Measurements from ENCODE around the gene NCL.

NCL gene

GRCh38 chr2:231480781-231481180, 16.5 kb upstream of the NCL start:
- H3K27ac ChIP-seq (ENCODE audit: low read depth, low read length) = no peak overlapping the region
- no peak for TF ChIP-seq EZH2phosphoT487 (conservative IDR thresholded peaks at IDR 0.05; ENCODE audit: low read length)
- TF ChIP-seq, protein P1, sequence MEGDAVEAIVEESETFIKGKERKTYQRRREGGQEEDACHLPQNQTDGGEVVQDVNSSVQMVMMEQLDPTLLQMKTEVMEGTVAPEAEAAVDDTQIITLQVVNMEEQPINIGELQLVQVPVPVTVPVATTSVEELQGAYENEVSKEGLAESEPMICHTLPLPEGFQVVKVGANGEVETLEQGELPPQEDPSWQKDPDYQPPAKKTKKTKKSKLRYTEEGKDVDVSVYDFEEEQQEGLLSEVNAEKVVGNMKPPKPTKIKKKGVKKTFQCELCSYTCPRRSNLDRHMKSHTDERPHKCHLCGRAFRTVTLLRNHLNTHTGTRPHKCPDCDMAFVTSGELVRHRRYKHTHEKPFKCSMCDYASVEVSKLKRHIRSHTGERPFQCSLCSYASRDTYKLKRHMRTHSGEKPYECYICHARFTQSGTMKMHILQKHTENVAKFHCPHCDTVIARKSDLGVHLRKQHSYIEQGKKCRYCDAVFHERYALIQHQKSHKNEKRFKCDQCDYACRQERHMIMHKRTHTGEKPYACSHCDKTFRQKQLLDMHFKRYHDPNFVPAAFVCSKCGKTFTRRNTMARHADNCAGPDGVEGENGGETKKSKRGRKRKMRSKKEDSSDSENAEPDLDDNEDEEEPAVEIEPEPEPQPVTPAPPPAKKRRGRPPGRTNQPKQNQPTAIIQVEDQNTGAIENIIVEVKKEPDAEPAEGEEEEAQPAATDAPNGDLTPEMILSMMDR (IDR thresholded peaks at IDR 0.05; ENCODE audit: insufficient read depth, low read length, poor library complexity, severe bottlenecking) = no peak
- no peak overlapping the region for H3K4me3 ChIP-seq (ENCODE audit: insufficient read depth, low read length, poor library complexity, severe bottlenecking)
- H3K79me2 ChIP-seq (ENCODE audit: insufficient read depth, low read length) = no peaks in the 10 kb centered on the region
- no peak overlapping the region for H3K9ac ChIP-seq (ENCODE audit: low read length)
- H3K27me3 ChIP-seq (ENCODE audit: low read length) = no peaks in the 10 kb centered on the region
- H3K9me2 ChIP-seq (replicated peaks; ENCODE audit: insufficient read depth, low read length) = no peaks in the 10 kb centered on the region
- no peaks in the 10 kb centered on the region for H3K9me3 ChIP-seq (ENCODE audit: insufficient read depth, low read length)
- H3K36me3 ChIP-seq (ENCODE audit: low read length) = no peaks in the 10 kb centered on the region
- no peaks in the 10 kb centered on the region for H4K20me1 ChIP-seq (ENCODE audit: low read depth, low read length)
- H3K4me2 ChIP-seq (ENCODE audit: low read depth, low read length, poor library complexity, severe bottlenecking) = no peak overlapping the region
- no peak overlapping the region for H2AFZ ChIP-seq (ENCODE audit: low read depth, low read length, severe bottlenecking)
- no peaks in the 10 kb centered on the region for H3F3A ChIP-seq (ENCODE audit: insufficient read depth)

- TF ChIP-seq, protein P1 (IDR thresholded peaks at IDR 0.05; ENCODE audit: insufficient read depth, low read length, poor library complexity, severe bottlenecking) = no peak
- TF ChIP-seq EZH2phosphoT487 (conservative IDR thresholded peaks at IDR 0.05; ENCODE audit: low read length) = no peak
- no peaks in the 10 kb centered on the region for H3K27me3 ChIP-seq (ENCODE audit: low read length)
- H3F3A ChIP-seq (ENCODE audit: insufficient read depth) = no peaks in the 10 kb centered on the region
- H3K36me3 ChIP-seq (ENCODE audit: low read length) = no peaks in the 10 kb centered on the region
- no peaks in the 10 kb centered on the region for H4K20me1 ChIP-seq (ENCODE audit: low read depth, low read length)
- H3K9ac ChIP-seq (ENCODE audit: low read length) = no peak overlapping the region
- H3K27ac ChIP-seq (ENCODE audit: low read depth, low read length) = no peak overlapping the region
- no peak overlapping the region for H3K4me3 ChIP-seq (ENCODE audit: insufficient read depth, low read length, poor library complexity, severe bottlenecking)
- H2AFZ ChIP-seq (ENCODE audit: low read depth, low read length, severe bottlenecking) = no peak overlapping the region
- H3K4me2 ChIP-seq (ENCODE audit: low read depth, low read length, poor library complexity, severe bottlenecking) = no peak overlapping the region
- H3K9me3 ChIP-seq (ENCODE audit: insufficient read depth, low read length) = no peaks in the 10 kb centered on the region
- H3K9me2 ChIP-seq (replicated peaks; ENCODE audit: insufficient read depth, low read length) = no peaks in the 10 kb centered on the region
- no peaks in the 10 kb centered on the region for H3K79me2 ChIP-seq (ENCODE audit: insufficient read depth, low read length)
Observed at GRCh38 chr2:231479455-231479854, 15.2 kb upstream of the NCL start.

DNA sequence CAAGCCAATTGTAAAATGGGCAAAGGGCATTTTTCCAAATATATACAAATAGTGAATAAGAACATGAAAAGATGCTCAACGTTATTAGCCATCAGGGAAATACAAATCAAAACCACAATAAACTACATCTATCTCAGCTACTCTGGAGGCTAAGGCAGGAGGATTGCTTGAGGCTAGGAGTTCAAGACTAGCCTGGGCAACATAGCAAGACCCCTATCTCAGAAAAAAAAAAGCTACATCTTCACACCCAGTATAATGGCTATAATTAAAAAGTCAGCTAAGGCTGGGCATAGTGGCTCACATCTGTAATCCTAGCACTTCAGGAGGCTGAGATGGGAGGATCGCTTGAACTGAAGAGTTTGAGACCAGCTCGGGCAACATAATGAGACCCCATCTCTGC, 12.6 kb upstream of the NCL start:
- no peaks in the 10 kb centered on the region for H3K79me2 ChIP-seq (ENCODE audit: insufficient read depth, low read length)
- no peaks in the 10 kb centered on the region for H3K9me3 ChIP-seq (ENCODE audit: insufficient read depth, low read length)
- H3K27me3 ChIP-seq (ENCODE audit: low read length) = no peaks in the 10 kb centered on the region
- H3K9ac ChIP-seq (ENCODE audit: low read length) = no peak overlapping the region
- H3K27ac ChIP-seq (ENCODE audit: low read depth, low read length) = no peak overlapping the region
- TF ChIP-seq, protein P1 (IDR thresholded peaks at IDR 0.05; ENCODE audit: insufficient read depth, low read length, poor library complexity, severe bottlenecking) = no peak
- TF ChIP-seq EZH2phosphoT487 (conservative IDR thresholded peaks at IDR 0.05; ENCODE audit: low read length) = no peak
- no peaks in the 10 kb centered on the region for H3K36me3 ChIP-seq (ENCODE audit: low read length)
- H3K4me3 ChIP-seq (ENCODE audit: insufficient read depth, low read length, poor library complexity, severe bottlenecking) = no peak overlapping the region
- no peak overlapping the region for H2AFZ ChIP-seq (ENCODE audit: low read depth, low read length, severe bottlenecking)
- H4K20me1 ChIP-seq (ENCODE audit: low read depth, low read length) = no peaks in the 10 kb centered on the region
- no peak overlapping the region for H3K4me2 ChIP-seq (ENCODE audit: low read depth, low read length, poor library complexity, severe bottlenecking)
- H3F3A ChIP-seq (ENCODE audit: insufficient read depth) = no peaks in the 10 kb centered on the region
- no peaks in the 10 kb centered on the region for H3K9me2 ChIP-seq (replicated peaks; ENCODE audit: insufficient read depth, low read length)

Data from SU-DHL-6 (cell line).